Peyer's patch (tissue), 4 donors: ENCODE measurements around the gene CDCA4.

Experiments
- POLR2A ChIP-seq, 2 donors: fragments of 450-650 bp; IDR thresholded peaks; one replicate each; pipeline ENCODE4 v1.5.1; 2017; ENCODE audit warnings: antibody characterized with exemption in 2 of 2, mild to moderate bottlenecking in 2 of 2, moderate library complexity in 2 of 2
- TF ChIP-seq, protein P1 (sequence below), 6 experiments: fragments of 450-650 bp in 4 of 6; fragments of 200-600 bp in 2 of 6; sonication (generic) in 1 of 6; IDR thresholded peaks; one replicate each; pipeline ENCODE4 v1.5.1; 2017 to 2019; ENCODE audit warnings: antibody characterized with exemption in 6 of 6, mild to moderate bottlenecking in 3 of 6, moderate library complexity in 1 of 6

DNA sequence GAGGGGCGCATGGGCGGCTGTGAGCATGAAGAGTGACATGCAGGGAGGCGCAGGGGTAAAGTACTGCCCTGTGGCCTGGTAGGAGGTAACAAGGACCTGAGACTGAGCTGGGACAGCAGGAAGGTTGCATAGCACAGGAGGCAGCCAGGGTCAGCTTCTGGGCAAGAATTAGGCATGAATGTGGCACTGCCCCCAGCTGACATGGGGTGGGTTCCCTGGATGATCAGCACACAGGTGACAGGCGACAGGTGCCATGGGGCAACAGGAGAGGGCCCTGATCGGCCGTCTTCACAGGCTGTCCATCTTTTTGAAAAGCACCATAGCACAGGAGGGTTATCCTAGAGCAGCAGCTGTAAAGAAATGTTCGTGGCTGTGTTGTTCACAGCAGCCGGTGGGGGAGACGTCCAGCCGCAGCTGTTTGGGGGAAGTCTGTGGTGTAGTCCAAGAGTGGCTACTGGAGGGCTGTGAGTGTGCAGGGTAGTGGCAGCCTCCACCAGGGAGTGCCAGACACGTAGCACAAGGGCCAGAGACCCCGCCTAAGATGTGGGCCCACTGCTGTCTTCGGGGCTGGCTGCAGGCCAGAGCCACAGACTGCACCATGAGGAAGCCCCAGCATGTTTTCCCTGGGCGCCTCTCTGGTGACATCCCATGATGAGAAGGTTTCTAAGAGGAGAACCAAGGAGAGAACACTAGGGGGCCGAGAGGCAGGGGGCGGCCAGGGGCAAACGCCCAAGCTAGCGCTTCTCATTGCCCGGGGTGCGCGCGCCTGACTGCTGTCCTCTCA, 26.9 kb downstream of the CDCA4 start:
- TF ChIP-seq, protein P1, sequence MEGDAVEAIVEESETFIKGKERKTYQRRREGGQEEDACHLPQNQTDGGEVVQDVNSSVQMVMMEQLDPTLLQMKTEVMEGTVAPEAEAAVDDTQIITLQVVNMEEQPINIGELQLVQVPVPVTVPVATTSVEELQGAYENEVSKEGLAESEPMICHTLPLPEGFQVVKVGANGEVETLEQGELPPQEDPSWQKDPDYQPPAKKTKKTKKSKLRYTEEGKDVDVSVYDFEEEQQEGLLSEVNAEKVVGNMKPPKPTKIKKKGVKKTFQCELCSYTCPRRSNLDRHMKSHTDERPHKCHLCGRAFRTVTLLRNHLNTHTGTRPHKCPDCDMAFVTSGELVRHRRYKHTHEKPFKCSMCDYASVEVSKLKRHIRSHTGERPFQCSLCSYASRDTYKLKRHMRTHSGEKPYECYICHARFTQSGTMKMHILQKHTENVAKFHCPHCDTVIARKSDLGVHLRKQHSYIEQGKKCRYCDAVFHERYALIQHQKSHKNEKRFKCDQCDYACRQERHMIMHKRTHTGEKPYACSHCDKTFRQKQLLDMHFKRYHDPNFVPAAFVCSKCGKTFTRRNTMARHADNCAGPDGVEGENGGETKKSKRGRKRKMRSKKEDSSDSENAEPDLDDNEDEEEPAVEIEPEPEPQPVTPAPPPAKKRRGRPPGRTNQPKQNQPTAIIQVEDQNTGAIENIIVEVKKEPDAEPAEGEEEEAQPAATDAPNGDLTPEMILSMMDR (IDR thresholded peaks at IDR 0.05) = no peak
- TF ChIP-seq POLR2A (IDR thresholded peaks at IDR 0.05) = no peak
